SU-DHL-6 (cell line): ENCODE results near the gene SLC18A2.

Source experiments
- H2AFZ ChIP-seq: fragments of 200-600 bp; sonication (generic); 2 replicates; pipeline ENCODE4 v1.6.1; 2014; ENCODE audit warnings: low read depth, mild to moderate bottlenecking, moderate library complexity, mixed read lengths, antibody characterized with exemption, low read length; ENCODE audit not compliant: severe bottlenecking
- H3F3A ChIP-seq: fragments of 200-600 bp; shearing (Covaris generic); 2 replicates; pipeline ENCODE4 v1.6.0; 2016; ENCODE audit warnings: antibody characterized with exemption, mild to moderate bottlenecking; ENCODE audit not compliant: insufficient read depth
- H3K27ac ChIP-seq: fragments of 200-600 bp; sonication (generic); 2 replicates; pipeline ENCODE4 v1.5.1; 2016; ENCODE audit warnings: low read depth, mild to moderate bottlenecking, low read length, moderate library complexity, mixed read lengths
- H3K27me3 ChIP-seq: fragments of 200-600 bp; sonication (generic), shearing (Covaris generic); 2 replicates; pipeline ENCODE4 v1.6.0; 2014; ENCODE audit warnings: mild to moderate bottlenecking, low read length
- H3K36me3 ChIP-seq: fragments of 200-600 bp; sonication (generic); 2 replicates; pipeline ENCODE4 v1.6.1; 2014; ENCODE audit warnings: mild to moderate bottlenecking, low read length, mixed read lengths
- H3K4me2 ChIP-seq: fragments of 300-600, 200-600 bp; shearing (Covaris generic), sonication (generic); 2 replicates; pipeline ENCODE4 v1.6.0; 2014; ENCODE audit warnings: low read length, low read depth, mild to moderate bottlenecking; ENCODE audit not compliant: poor library complexity, severe bottlenecking
- H3K4me3 ChIP-seq: fragments of 200-600 bp; sonication (generic); 2 replicates; pipeline ENCODE4 v1.5.1; 2014; ENCODE audit warnings: antibody characterized with exemption, low read length, mild to moderate bottlenecking, mixed read lengths; ENCODE audit not compliant: insufficient read depth, poor library complexity, severe bottlenecking
- H3K79me2 ChIP-seq: fragments of 200-600 bp; sonication (generic); 2 replicates; pipeline ENCODE4 v1.6.1; 2014; ENCODE audit warnings: mild to moderate bottlenecking, low read length, moderate library complexity; ENCODE audit not compliant: insufficient read depth
- H3K9ac ChIP-seq: fragments of 200-600 bp; sonication (generic); 2 replicates; pipeline ENCODE4 v1.7.0; 2014; ENCODE audit warnings: mild to moderate bottlenecking, low read length
- H3K9me2 ChIP-seq: fragments of 200-600 bp; sonication (generic); replicated peaks from 2 replicates; pipeline ENCODE4 v1.6.1; 2014; ENCODE audit warnings: low read length; ENCODE audit not compliant: insufficient read depth
- H3K9me3 ChIP-seq: fragments of 200-600 bp; sonication (generic); 2 replicates; pipeline ENCODE4 v1.6.1; 2014; ENCODE audit warnings: low read length, mixed read lengths; ENCODE audit not compliant: insufficient read depth
- H4K20me1 ChIP-seq: fragments of 200-600 bp; sonication (generic); 2 replicates; pipeline ENCODE4 v1.6.1; 2014; ENCODE audit warnings: low read depth, mild to moderate bottlenecking, antibody characterized with exemption, low read length, moderate library complexity, mixed read lengths
- EZH2phosphoT487 ChIP-seq: fragments of 200-600 bp; sonication (generic), shearing (Covaris generic); conservative IDR thresholded peaks from 2 replicates; pipeline ENCODE4 v1.6.1; 2018; ENCODE audit warnings: mild to moderate bottlenecking, antibody characterized with exemption, low read length, moderate library complexity, mixed read lengths
- TF ChIP-seq, protein P1 (sequence below): fragments of 200-600 bp; sonication (generic); IDR thresholded peaks from one replicate; pipeline ENCODE4 v1.5.1; 2017; ENCODE audit warnings: antibody characterized with exemption, mild to moderate bottlenecking, low read length, moderate library complexity; ENCODE audit not compliant: insufficient read depth, poor library complexity, severe bottlenecking

The SLC18A2 gene

DNA sequence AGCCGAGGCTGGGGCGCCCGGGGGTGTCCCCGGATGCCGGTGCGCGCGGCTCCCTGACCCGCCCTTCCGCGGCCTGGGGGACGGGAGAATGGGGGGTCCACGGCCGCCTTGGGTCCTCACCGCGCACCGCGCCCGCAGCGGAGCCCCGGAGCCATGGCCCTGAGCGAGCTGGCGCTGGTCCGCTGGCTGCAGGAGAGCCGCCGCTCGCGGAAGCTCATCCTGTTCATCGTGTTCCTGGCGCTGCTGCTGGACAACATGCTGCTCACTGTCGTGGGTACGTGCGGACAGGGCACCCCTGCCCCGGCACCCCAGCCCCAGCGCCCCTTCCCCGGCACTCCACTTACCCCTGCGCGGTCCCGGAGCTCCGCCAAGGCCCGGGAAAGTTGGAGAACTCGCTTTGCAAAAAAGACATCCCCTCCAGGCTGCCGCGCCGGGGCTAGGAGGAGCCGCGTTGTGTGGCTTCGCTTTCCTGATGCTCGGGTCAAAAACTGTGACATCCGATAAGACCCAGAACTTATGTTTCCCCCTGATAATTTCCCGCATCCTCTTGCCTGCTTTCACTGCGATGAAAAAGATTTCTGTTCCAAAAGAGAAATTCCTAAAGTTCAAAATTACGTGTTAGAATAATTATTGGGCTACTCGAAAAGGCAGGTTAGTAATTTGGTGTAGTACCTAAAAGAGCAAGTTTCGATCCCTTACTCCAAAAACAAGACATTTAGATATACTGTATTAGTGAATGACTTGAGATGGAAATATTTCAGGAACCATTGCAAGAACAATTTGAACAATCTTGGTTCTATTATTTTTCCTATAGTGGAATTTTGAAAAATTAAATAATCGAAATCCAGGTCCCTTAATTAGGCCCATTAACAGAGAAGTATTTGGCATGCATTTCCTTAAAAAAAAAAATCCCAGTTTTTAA is 888 bp downstream of the SLC18A2 start:
- Histone ChIP-seq H3K9ac (no peak overlapping the region), H3K36me3 (no peaks in the 10 kb centered on the region), H3K27me3 (no peaks in the 10 kb centered on the region), H3F3A (no peaks in the 10 kb centered on the region), H3K9me3 (0 out of 2 replicates have a peak, but pooled peaks cover 5% of the 10 kb centered on the region), H3K79me2 (no peaks in the 10 kb centered on the region), H3K4me2 (no peak overlapping the region), H3K9me2 (no peaks in the 10 kb centered on the region), H3K4me3 (no peak overlapping the region), H3K27ac (no peak overlapping the region), H4K20me1 (no peaks in the 10 kb centered on the region), H2AFZ (no peak overlapping the region)
- TF ChIP-seq, protein P1, sequence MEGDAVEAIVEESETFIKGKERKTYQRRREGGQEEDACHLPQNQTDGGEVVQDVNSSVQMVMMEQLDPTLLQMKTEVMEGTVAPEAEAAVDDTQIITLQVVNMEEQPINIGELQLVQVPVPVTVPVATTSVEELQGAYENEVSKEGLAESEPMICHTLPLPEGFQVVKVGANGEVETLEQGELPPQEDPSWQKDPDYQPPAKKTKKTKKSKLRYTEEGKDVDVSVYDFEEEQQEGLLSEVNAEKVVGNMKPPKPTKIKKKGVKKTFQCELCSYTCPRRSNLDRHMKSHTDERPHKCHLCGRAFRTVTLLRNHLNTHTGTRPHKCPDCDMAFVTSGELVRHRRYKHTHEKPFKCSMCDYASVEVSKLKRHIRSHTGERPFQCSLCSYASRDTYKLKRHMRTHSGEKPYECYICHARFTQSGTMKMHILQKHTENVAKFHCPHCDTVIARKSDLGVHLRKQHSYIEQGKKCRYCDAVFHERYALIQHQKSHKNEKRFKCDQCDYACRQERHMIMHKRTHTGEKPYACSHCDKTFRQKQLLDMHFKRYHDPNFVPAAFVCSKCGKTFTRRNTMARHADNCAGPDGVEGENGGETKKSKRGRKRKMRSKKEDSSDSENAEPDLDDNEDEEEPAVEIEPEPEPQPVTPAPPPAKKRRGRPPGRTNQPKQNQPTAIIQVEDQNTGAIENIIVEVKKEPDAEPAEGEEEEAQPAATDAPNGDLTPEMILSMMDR = no peak
- no peak for TF ChIP-seq EZH2phosphoT487

GRCh38 chr10:117242463-117242832 is 1.5 kb downstream of the SLC18A2 start:
- Histone ChIP-seq H3K27me3 (no peaks in the 10 kb centered on the region), H3K9me2 (no peaks in the 10 kb centered on the region), H3K79me2 (no peaks in the 10 kb centered on the region), H2AFZ (no peak overlapping the region), H4K20me1 (no peaks in the 10 kb centered on the region), H3F3A (no peaks in the 10 kb centered on the region), H3K4me3 (no peak overlapping the region), H3K9ac (no peak overlapping the region), H3K4me2 (no peak overlapping the region), H3K36me3 (no peaks in the 10 kb centered on the region), H3K9me3 (0 out of 2 replicates have a peak, but pooled peaks cover 5% of the 10 kb centered on the region), H3K27ac (no peak overlapping the region)
- TF ChIP-seq, protein P1 = no peak
- no peak for TF ChIP-seq EZH2phosphoT487

DNA sequence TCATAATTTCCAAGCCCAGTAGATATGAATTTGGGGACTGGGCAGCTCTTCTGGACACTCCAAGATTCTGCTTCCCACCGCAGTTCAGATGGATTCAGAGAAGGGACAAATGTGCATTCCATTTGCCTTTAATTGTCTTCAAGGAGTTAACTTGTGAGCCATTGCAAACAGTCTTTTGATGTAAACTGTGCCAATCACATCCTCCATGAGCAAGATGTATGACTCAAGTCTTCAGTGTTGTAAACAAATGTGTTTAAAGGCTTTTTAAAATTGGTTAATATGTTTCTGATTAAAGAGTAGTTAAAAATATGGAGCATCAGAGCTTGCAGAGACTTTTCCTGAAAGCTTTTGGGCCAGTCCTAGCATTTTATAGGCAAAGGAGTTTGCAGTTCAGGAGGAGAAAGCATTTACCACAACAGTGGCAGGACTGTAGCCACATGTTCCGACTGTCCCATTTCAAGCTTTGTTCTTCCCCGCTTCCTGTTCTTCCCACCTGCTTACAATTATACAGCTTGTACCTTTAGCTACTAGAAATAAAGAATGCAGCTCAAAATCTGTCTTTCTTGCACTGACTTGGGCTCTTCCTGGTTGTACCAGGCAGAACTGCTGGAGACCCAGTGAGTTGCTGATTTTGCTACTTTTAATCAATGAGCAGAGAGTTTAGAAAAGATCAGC is 6.2 kb downstream of the SLC18A2 start:
- Histone ChIP-seq H3K36me3 (no peaks in the 10 kb centered on the region), H3K27ac (no peak overlapping the region), H2AFZ (no peak overlapping the region), H3K4me3 (no peak overlapping the region), H3K4me2 (no peak overlapping the region), H3K9ac (no peak overlapping the region), H3K9me3 (no peaks in the 10 kb centered on the region), H3K9me2 (no peaks in the 10 kb centered on the region), H3K27me3 (no peaks in the 10 kb centered on the region), H4K20me1 (no peaks in the 10 kb centered on the region), H3K79me2 (no peaks in the 10 kb centered on the region), H3F3A (no peaks in the 10 kb centered on the region)
- TF ChIP-seq, protein P1 = no peak
- no peak for TF ChIP-seq EZH2phosphoT487
